H1 (cell line): ENCODE measurements around the gene NACAD. TPM values are rescaled to one million over a fixed set of nuclear protein-coding genes. Genes with fewer than 3 reads are reported as not detected.

Source experiments
- ATF2 ChIP-seq: IDR thresholded peaks from 2 replicates; pipeline ENCODE4 v1.6.1; 2012; ENCODE audit warnings: low read length, inconsistent platforms
- BACH1 ChIP-seq: IDR thresholded peaks from 2 replicates; pipeline ENCODE4 v1.6.1; 2012; ENCODE audit warnings: low read length, improper control_type of control experiment
- CHD7 ChIP-seq: fragments of 300-600 bp; sonication (generic); IDR thresholded peaks from 2 replicates; pipeline ENCODE4 v1.7.1; 2012; ENCODE audit warnings: low read length, moderate library complexity, mild to moderate bottlenecking, inconsistent platforms; ENCODE audit not compliant: insufficient replicate concordance
- EP300 ChIP-seq, 2 experiments: IDR thresholded peaks; 1 replicate in 1 of 2; 2 replicates in 1 of 2; pipeline ENCODE4 v1.6.1; 2011 to 2012; ENCODE audit warnings: low read depth in 2 of 2, low read length in 2 of 2, mild to moderate bottlenecking in 2 of 2, borderline replicate concordance in 1 of 2, inconsistent platforms in 1 of 2, moderate library complexity in 1 of 2
- FOSL1 ChIP-seq: IDR thresholded peaks from 2 replicates; pipeline ENCODE4 v1.6.1; 2011; ENCODE audit warnings: mild to moderate bottlenecking, low read depth, low read length, moderate library complexity; ENCODE audit not compliant: insufficient read depth
- NANOG ChIP-seq: IDR thresholded peaks from 2 replicates; pipeline ENCODE4 v1.6.1; 2011; ENCODE audit warnings: low read length, low read depth, mild to moderate bottlenecking, inconsistent platforms; ENCODE audit not compliant: insufficient read depth, poor library complexity, severe bottlenecking
- RBBP5 ChIP-seq: IDR thresholded peaks from 2 replicates; pipeline ENCODE4 v1.7.1; 2012; ENCODE audit warnings: low read depth, mild to moderate bottlenecking, inconsistent platforms, low read length, moderate library complexity, borderline replicate concordance
- RFX5 ChIP-seq: IDR thresholded peaks from 2 replicates; pipeline ENCODE4 v1.6.1; 2011; ENCODE audit warnings: low read depth, low read length, improper control_type of control experiment, borderline replicate concordance
- polyA plus RNA-seq, 7 experiments: library from polyadenylated mRNA; depleted of rRNA in 3 of 7; stranded (reverse) in 5 of 7; unstranded in 2 of 7; fragments of >200 nt in 5 of 7; fragments of 200-250 nt in 2 of 7; gene quantifications; 1 replicate in 5 of 7; 2 replicates in 1 of 7; 4 replicates in 1 of 7; pipeline versions ENCODE4 v1.2.1 to v1.2.3, GENCODE V29; 2011 to 2013; ENCODE audit warnings: missing spikeins in 2 of 7, mixed read lengths in 2 of 7
- total RNA-seq: library from RNA; stranded (reverse); fragmentation: NEBNext Ultra II Directional; extraction: Animal tissue kit (Norgen Biotek cat#: 25700); gene quantifications from 2 replicates; pipeline ENCODE4 v1.2.1, GENCODE V29; 2021

Gene NACAD
- total and polyA plus RNA-seq, 2 of the 8 experiments (the other 6 are each of a cell fraction or from before 2014, with no cell fraction given) = 1.3 to 6.0 TPM

GRCh38 chr7:45108863-45109262, 20.1 kb upstream of the NACAD start (continued):
- no peak for TF ChIP-seq ATF2
- no peak for TF ChIP-seq RBBP5
- no peak for TF ChIP-seq BACH1
- no peak for TF ChIP-seq NANOG
- no peak for TF ChIP-seq FOSL1
- no peak for TF ChIP-seq EP300 (IDR thresholded peaks at IDR 0.05; ENCODE audit: borderline replicate concordance in 1 of 2, low read depth in 2 of 2, low read length in 2 of 2)
- TF ChIP-seq CHD7 = no peak
- TF ChIP-seq RFX5 = no peak
